IPS-20b (cell line): Measurements from ENCODE around the gene SMAD3.
A peak's percentile ranks its signal among the peaks of the same experiment; 100 is the strongest.
"Not testable (repeated sequence)": the region's sequence is repeated elsewhere in the genome, so short reads cannot be mapped to it uniquely, and the experiment has no call there.

Experiments used
- H3K27ac ChIP-seq: one replicate; pipeline ENCODE4 v1.5.1; 2013; ENCODE audit warnings: low read length
- H3K27me3 ChIP-seq: 2 replicates; pipeline ENCODE4 v1.6.1; 2013; ENCODE audit warnings: mild to moderate bottlenecking, low read length, inconsistent platforms; ENCODE audit not compliant: insufficient read depth
- H3K36me3 ChIP-seq: 2 replicates; pipeline ENCODE4 v1.6.1; 2013; ENCODE audit warnings: low read depth, mild to moderate bottlenecking, inconsistent platforms, low read length, moderate library complexity; ENCODE audit not compliant: insufficient read depth
- H3K4me1 ChIP-seq: 2 replicates; pipeline ENCODE4 v1.6.1; 2013; ENCODE audit warnings: mild to moderate bottlenecking, control low read depth, inconsistent platforms, low read length, moderate library complexity; ENCODE audit not compliant: insufficient read depth
- H3K4me3 ChIP-seq: 2 replicates; pipeline ENCODE4 v1.5.1; 2013; ENCODE audit warnings: mild to moderate bottlenecking, low read length, inconsistent platforms
- H3K9ac ChIP-seq: 2 replicates; pipeline ENCODE4 v1.6.1; 2013; ENCODE audit warnings: low read depth, mild to moderate bottlenecking, inconsistent platforms, low read length, moderate library complexity
- H3K9me3 ChIP-seq: 2 replicates; pipeline ENCODE4 v1.6.1; 2013; ENCODE audit warnings: mild to moderate bottlenecking, low read depth, low read length, inconsistent platforms; ENCODE audit not compliant: insufficient read depth

SMAD3 gene

DNA sequence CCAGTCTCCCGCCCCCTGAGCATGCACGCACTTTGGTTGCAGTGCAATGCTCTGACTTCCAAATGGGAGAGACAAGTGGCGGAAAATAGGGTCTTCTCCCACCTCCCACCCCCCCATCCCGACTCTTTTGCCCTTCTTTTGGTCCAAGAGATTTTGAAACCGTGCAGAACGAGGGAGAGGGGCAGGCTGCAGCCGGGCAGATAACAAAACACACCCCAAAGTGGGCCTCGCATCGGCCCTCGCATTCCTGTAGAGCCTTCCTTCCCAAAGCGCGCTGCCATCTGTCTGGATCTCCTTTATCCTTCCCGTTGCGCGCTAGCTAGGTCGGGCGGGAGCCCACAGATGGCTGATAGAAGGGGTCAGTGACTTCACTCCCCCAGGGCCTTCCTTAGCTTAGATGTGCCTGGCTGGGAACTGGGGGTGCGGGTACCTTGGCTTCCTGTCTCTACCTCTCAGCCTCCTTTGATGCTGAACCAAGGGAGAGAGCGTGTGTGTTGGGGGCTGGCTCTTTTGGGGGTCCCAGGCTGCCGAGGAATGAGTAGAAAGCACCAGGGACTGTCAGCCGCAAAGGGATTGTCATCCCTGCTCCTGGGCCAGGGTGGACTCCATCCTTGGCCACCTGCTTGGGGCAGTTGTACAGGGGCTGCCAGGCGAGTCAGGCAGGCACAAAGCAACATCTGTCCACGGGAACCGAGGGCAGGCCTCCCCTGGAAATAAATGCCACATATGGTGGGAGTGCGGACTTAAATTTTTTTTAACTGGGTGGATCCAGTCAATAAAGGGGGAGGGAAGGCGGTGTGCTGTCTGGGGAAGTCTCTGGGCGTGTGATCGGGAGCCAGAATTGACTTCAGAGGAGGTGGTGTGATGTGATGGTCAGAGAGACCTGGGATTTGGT, 1.8 kb downstream of the SMAD3 start:
- no peaks in the 10 kb centered on the region for H3K36me3 ChIP-seq
- peaks cover 35% of the 10 kb centered on the region for H3K4me1 ChIP-seq
- H3K4me3 ChIP-seq: peak overlapping the region; percentile 83
- H3K9me3 ChIP-seq: no peaks in the 10 kb centered on the region
- H3K27me3 ChIP-seq: peaks cover 62% of the 10 kb centered on the region
- H3K27ac ChIP-seq: no peak overlapping the region
- peak overlapping the region; percentile 79; the same call in 1 of the 2 replicates for H3K9ac ChIP-seq

DNA sequence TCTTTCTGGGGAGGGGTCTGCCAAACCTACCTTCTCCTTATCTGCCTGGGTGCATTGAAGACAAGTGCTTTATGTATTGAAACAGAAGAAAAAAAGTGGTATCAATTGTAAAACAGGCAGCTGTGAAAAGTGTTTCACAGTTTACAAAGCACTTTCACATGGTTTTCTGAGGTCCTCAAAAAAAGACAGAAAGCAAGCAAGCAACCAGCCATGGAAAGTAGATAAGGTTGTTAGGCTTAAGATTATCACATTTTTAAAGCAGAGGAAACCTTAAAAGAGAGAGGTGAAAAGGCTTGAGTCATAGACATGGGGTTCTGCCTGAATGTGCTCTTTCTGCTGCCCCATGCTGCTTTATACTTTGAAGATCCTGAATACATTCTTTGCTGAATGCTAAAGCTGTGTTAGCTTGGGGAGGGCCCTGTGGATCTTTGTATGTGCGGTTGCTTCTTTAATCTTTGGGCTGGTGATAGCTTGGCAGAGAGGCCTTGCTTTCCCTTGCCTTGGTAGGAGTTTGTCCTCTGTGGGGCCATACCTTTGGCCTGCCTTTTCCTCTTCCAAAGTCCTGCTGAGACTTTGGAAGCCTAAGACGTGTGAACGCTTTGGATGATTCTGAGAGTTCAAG, 2.6 kb downstream of the SMAD3 start:
- Histone ChIP-seq H3K4me3 (peak overlapping the region; percentile 83), H3K36me3 (no peaks in the 10 kb centered on the region), H3K9ac (peak overlapping the region; percentile 79; the same call in 1 of the 2 replicates), H3K4me1 (peaks cover 32% of the 10 kb centered on the region), H3K9me3 (no peaks in the 10 kb centered on the region), H3K27me3 (peaks cover 54% of the 10 kb centered on the region), H3K27ac (no peak overlapping the region)

DNA sequence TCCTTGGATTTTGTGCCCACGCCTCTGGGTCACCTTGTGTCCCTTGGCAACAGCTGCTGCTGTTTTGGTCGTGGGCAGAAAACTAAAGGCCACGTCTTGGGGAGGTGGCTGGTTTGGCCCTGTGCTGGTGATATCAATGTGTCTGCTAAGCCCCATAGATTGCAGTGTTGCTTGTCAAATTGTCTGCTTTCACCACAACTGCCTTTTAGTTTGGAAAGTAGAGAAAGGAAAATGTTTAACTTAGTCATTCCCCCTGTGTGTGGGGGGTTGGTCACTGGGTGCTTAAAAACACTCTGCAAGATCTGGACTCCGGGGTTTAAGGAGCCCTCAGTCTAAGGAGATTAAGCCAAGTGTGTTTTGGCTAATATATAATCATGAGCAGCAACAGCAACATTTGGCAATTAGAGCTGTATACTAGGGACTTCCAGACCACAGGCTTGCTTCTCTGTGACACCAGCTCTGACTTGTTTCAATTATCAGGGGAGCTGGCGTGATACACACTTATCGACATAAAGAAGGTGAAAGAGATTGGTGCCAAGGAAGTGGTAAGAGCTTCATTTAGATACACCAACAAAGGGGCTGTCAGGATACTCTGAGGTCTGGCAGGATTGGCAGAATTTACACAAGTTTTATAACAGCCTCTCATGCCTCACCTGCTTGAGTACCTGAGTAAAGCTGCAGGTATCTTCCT, 3.5 kb downstream of the SMAD3 start:
- Histone ChIP-seq H3K4me1 (peaks cover 25% of the 10 kb centered on the region), H3K36me3 (no peaks in the 10 kb centered on the region), H3K4me3 (peak overlapping the region; percentile 83; the same call in 1 of the 2 replicates), H3K27me3 (peaks cover 46% of the 10 kb centered on the region), H3K9me3 (no peaks in the 10 kb centered on the region), H3K27ac (no peak overlapping the region), H3K9ac (no peak overlapping the region)

DNA sequence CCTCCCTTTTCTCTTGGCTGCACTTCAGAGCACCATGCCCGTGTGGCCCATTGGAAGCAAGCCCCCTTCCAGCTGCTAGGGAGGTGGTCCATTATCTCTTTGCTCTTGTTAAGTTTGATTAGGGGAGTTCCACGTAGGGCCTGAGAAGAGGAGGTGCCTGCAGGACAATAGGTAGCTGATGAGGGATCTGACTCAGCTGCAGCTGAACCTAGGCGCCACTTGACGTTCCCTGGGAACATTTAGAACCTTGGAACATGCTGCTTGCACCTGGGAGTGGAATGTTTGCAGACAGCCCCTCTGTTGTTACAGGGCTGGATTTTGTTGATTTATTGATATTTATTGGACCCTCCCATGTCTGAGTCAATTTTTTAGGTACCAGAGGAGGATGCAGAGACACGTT, 4.7 kb downstream of the SMAD3 start:
- no peak overlapping the region for H3K9ac ChIP-seq
- no peaks in the 10 kb centered on the region for H3K36me3 ChIP-seq
- H3K27ac ChIP-seq: no peak overlapping the region
- peaks cover 35% of the 10 kb centered on the region for H3K27me3 ChIP-seq
- no peaks in the 10 kb centered on the region for H3K9me3 ChIP-seq
- no peak overlapping the region for H3K4me3 ChIP-seq
- H3K4me1 ChIP-seq: peaks cover 26% of the 10 kb centered on the region

DNA sequence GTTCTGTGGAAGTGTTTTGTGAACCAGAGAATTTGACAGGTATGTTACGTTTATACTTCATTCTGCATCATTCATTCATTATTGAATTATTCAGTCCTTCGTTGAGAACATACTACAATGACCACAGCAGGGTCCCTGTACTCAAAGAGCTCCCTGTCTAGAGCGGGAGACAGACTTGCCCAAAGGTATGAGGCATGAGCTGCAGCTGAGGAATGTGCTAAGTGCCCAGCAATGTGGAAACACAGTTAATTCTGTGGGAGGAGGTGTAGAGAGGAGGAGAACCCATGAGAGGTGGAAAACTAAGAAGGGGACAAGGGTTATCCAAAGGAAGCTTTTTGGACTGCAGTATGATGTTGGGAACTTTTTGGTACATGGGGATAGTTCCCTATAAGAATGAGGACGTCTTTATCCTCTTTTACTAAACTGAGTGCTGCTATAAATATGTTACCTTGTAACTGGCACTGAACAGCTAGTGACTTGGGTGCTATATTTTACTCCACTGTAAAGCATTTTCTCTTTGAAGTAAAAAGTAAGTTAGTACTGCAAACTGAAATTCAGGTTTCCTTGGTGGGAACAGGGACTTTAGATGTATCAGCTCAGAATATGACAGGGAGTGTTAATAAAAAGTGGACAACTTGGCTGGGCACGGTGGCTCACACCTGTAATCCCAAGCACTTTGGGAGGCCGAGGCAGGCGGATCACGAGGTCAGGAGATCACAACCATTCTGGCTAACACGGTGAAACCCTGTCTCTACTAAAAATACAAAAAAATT, 5.7 kb downstream of the SMAD3 start:
- H3K4me3 ChIP-seq: no peak overlapping the region
- no peak overlapping the region for H3K9ac ChIP-seq

DNA sequence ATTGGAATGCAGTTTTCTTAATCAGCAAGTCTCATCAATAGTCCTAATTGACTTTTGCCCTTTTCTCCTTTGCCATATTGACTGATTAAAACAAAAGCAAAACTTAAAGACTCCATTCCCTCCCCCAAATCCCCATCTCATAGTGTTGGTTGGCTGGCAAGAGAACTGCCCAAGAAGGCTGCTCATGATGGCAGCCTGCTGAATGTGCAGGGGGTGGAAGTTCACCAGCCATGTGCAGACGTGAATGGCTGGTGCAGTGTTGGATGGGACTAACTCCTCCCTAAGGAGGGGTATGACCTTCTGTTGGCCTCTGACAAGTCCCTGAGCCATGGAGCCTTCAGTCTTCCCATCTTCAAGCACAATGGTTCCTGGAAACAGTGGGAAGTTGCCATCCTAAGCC, 7.0 kb downstream of the SMAD3 start:
- Histone ChIP-seq H3K9ac (no peak overlapping the region), H3K4me1 (peaks cover 27% of the 10 kb centered on the region), H3K4me3 (no peak overlapping the region), H3K36me3 (no peaks in the 10 kb centered on the region), H3K27me3 (peaks cover 21% of the 10 kb centered on the region), H3K27ac (no peak overlapping the region), H3K9me3 (no peaks in the 10 kb centered on the region)

More for the DNA sequence above, 5.7 kb downstream of the SMAD3 start:
- Histone ChIP-seq H3K9me3 (no peaks in the 10 kb centered on the region), H3K36me3 (no peaks in the 10 kb centered on the region), H3K27me3 (peaks cover 34% of the 10 kb centered on the region), H3K27ac (no peak overlapping the region), H3K4me1 (peaks cover 28% of the 10 kb centered on the region)

DNA sequence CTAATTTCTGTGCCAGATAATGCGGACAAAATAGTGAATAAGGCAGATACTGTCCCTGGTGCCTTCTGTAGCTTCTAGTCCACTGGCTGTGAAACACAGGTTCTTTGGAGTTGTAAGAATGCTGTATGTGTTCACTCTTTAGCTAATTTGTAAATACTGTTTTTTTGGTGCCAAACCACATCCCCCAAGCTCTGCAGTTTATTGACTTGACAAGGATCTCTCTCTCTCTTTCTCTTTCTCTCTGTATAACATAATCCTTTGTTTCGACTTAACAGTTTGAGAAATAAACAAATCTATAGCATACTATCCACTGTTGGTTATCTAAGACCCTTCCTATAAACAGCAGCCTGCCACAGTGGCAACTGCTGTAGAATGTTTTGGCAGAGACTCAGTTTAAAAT, 7.6 kb downstream of the SMAD3 start:
- Histone ChIP-seq H3K9ac (no peak overlapping the region), H3K27me3 (peaks cover 16% of the 10 kb centered on the region)

DNA sequence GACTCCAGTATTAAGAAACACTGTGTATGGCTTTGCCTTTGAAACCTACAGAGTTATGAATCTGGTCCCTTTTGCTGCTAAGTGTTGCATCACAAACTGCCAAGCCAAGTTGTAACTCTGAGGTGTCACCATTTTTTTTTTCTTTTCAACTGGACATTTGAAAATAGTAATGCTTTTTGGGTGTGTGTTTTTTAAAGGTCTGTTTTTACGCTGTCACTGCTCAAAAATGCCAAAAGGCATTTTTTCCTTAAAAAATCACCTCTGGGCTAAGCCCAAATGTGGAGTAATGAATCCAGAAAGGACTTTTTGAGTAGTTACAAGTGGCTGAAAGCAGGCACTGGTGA, 9.5 kb downstream of the SMAD3 start:
- no peak overlapping the region for H3K4me3 ChIP-seq
- H3K9ac ChIP-seq: no peak overlapping the region
- H3K4me1 ChIP-seq: peaks cover 13% of the 10 kb centered on the region; the same call in 1 of the 2 replicates

More for the DNA sequence above, 7.6 kb downstream of the SMAD3 start:
- Histone ChIP-seq H3K9me3 (no peaks in the 10 kb centered on the region), H3K27ac (no peak overlapping the region), H3K4me3 (no peak overlapping the region), H3K36me3 (no peaks in the 10 kb centered on the region), H3K4me1 (peaks cover 22% of the 10 kb centered on the region)

DNA sequence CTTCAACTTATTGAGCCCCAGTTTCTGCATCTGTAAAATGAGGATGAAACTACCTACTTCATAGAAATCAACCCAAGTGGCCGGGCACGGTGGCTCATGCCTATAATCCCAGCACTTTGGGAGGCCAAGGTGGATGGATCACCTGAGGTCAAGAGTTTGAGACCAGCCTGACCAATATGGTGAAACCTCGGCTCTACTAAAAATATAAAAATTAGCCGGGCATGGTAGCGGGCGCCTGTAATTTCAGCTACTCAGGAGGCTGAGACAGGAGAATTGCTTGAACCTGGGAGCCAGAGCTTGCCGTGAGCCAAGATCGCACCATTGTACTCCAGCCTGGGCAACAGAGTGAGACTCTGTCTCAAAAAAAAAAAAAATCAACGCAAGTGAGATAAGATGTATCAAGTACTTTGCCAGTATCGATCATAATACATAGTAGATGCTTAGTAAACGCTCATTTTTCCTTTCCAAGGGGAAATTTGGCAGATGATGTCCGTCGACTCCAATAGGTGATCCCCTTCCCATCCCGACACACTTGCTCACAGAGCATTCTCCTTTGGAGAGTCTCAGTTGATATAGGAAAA, 10.2 kb downstream of the SMAD3 start:
- H3K4me1 ChIP-seq, H3K27ac ChIP-seq, H3K9ac ChIP-seq, H3K36me3 ChIP-seq, H3K27me3 ChIP-seq, H3K9me3 ChIP-seq, H3K4me3 ChIP-seq: not testable (repeated sequence)

More for the DNA sequence above, 9.5 kb downstream of the SMAD3 start:
- Histone ChIP-seq H3K27me3 (no peaks in the 10 kb centered on the region), H3K27ac (no peak overlapping the region), H3K36me3 (no peaks in the 10 kb centered on the region), H3K9me3 (no peaks in the 10 kb centered on the region)

DNA sequence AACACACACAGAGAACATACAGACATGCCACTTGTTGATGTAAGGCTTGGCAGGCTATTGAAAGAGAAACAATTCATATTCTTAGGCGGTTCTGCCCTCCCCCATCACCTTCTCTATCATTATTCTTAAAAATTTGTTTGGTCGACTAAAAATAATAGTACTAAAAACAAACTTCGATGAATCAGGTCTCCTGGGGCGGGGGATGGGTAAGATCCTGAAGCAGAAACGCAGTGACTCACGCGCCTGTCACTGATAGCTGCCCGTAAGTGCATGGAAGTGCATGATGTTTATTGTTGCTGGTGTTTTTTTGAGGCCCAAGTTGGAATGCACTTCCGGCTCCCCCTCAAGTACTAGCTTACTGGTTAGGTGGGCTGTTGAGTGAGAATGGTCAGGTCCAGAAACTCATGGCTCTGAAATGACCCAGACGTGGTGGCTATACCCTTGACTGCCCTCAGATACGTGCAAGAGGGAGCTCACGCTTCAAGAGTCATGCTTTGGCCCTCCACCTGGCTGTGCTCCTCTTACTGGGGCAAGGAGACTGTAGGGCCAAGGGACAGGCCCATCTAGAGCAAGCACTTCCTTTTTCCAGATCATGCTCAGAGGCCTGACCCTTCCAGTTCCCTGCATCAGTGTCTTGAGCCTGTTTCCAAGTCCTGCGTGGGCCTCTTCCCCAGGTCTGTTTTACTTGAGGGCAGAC, 10.9 kb downstream of the SMAD3 start:
- H3K4me1 ChIP-seq: peaks cover 8% of the 10 kb centered on the region; the same call in 1 of the 2 replicates
- no peaks in the 10 kb centered on the region for H3K9me3 ChIP-seq
- H3K4me3 ChIP-seq: no peak overlapping the region
- H3K9ac ChIP-seq: no peak overlapping the region
- H3K36me3 ChIP-seq: no peaks in the 10 kb centered on the region
- H3K27me3 ChIP-seq: no peaks in the 10 kb centered on the region
- no peak overlapping the region for H3K27ac ChIP-seq
